ENCODE measurements around the gene BTBD6. TPM values are rescaled to one million over a fixed set of nuclear protein-coding genes. Genes with fewer than 3 reads are reported as not detected.

Gene BTBD6
- 25.4 TPM for total RNA-seq

DNA sequence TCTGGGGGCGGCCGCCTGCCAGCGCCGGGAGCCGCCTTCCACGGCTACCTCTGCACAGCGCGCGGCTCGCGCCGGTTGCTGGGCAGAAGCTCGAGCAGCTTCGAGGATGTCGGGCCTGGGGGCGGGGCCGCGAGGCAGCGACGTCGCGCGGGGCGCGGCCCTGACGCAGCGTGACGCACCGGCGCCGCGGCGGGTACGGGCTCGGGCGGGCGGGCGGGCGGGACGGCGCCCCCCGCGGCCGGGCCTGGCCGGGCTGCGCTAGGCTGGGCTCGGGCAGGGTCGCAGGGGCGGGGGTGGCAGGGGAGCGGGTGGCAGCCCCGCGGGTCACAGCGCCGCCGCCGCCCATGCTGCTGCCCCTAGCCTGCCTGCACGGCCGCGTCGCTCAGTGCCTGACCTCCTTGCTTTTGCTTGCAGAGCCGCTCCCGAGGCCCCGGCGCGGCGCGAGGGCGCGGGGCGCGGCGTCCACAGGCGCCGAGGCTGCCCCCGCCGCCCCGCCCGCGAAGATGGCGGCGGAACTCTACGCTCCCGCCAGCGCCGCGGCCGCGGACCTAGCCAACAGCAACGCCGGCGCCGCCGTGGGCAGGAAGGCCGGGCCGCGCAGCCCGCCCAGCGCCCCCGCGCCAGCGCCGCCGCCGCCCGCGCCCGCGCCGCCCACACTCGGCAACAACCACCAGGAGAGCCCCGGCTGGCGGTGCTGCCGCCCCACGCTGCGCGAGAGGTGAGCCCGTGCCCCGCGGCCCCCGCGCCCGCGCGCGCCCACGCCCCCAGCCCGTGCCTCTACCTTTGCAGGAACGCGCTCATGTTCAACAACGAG lies at the start of gene BTBD6:
BTBD6 (plus strand) TSS at position 166 of the 814 bp plus-strand sequence; CDS start at position 345, 179 bp downstream.
- Histone ChIP-seq H3K4me1 (ENCODE audit: insufficient read depth, low read length) (peaks cover 17% of the 10 kb centered on the region), H3K27me3 (ENCODE audit: insufficient read depth, low read length) (no peaks in the 10 kb centered on the region), H3K4me3 (ENCODE audit: low read length) (peak within 1 kb of the TSS; percentile 42), H3K9me3 (ENCODE audit: low read depth, low read length) (no peaks in the 10 kb centered on the region)

DNA sequence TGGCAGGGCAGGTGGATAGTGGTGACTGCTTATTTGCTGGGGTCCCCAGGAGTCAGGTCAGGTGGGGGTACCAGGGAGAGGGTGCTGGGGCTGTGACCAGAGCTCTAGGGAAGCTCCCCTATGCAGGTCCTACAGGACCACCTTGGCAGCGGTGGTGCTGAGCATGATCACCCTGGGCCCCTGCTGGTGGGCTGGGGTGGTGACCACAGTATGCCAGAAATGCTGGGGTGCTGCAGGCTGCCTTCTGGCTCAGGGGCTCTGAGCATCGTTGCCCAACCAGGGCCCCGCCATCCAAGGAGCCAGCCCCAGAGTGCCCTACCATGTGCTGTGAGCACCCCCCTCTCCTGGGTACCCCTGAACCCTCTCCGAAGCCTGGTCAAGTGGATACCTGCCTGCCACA lies 49.7 kb upstream of the BTBD6 start:
- H3K9me3 ChIP-seq (ENCODE audit: low read depth, low read length): no peaks in the 10 kb centered on the region
- H3K4me3 ChIP-seq (ENCODE audit: low read length): no peak overlapping the region
- peaks cover 43% of the 10 kb centered on the region for H3K4me1 ChIP-seq (ENCODE audit: insufficient read depth, low read length)
- H3K27me3 ChIP-seq (ENCODE audit: insufficient read depth, low read length): peaks cover 25% of the 10 kb centered on the region

DNA sequence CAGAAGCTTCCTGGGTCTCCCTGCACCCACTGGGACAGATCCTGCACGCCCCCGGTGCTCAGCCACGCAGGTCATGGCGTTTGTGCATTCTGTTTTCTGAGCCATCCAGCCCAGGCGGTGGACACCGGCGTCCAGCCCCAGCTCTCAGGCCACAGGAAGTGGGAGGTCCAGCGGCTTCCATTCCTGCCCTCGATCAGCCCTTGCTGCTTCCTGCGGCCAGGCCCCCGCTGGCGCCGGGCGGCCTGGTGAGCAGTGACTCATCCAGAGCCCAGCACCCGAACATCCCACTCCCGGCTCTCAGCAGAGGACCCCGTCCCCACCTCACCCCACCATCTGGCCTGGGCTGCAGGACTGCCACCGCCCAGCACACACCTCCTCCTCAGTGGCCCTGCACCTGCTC lies 49.2 kb upstream of the BTBD6 start:
- Histone ChIP-seq H3K27me3 (ENCODE audit: insufficient read depth, low read length) (peaks cover 24% of the 10 kb centered on the region), H3K9me3 (ENCODE audit: low read depth, low read length) (no peaks in the 10 kb centered on the region), H3K4me1 (ENCODE audit: insufficient read depth, low read length) (peaks cover 38% of the 10 kb centered on the region)

DNA sequence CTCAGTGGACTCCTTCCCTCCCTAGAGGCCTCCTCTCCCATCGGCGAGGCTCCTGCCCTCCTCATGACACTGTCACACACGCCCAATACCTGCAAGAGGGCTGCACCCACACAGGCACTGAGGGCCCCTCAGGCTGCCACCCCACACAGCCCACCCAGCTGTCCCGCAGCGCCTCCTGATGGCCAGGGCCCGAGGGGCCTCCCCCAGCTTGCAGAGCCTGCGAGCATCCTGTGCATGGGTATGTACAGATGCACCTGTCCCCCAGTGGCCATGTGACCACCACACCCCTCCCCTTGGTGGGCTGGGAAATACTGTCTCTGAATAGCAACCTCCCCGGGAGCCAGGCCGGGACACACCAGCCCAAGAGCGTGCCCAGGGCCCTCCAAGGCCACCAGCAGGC lies 48.3 kb upstream of the BTBD6 start:
- no peak overlapping the region for H3K4me3 ChIP-seq (ENCODE audit: low read length)
- peaks cover 34% of the 10 kb centered on the region for H3K4me1 ChIP-seq (ENCODE audit: insufficient read depth, low read length)
- H3K9me3 ChIP-seq (ENCODE audit: low read depth, low read length): no peaks in the 10 kb centered on the region
- peaks cover 20% of the 10 kb centered on the region for H3K27me3 ChIP-seq (ENCODE audit: insufficient read depth, low read length)

More for the DNA sequence above, 49.2 kb upstream of the BTBD6 start:
- no peak overlapping the region for H3K4me3 ChIP-seq (ENCODE audit: low read length)

DNA sequence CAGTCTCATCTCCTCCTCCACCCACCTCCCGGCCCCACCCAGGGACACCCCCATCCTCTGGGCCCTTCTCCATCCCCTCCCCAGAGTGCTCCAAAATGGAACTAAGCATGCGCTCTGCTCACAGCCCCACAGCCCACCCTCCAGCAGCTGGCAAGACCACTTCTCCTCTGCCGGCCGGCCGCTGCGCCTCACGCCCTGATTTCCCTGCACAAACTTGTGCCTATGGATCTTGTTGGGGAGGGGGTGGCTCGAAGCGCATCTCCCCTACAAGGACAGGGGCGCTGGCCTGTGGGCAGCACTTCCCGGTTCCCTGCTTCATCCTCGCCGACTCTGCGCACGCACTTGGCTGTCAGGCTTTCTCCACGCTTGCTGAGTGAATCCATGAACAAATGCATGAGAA lies 47.7 kb upstream of the BTBD6 start:
- H3K4me1 ChIP-seq (ENCODE audit: insufficient read depth, low read length): peaks cover 33% of the 10 kb centered on the region
- H3K9me3 ChIP-seq (ENCODE audit: low read depth, low read length): no peaks in the 10 kb centered on the region
- peaks cover 16% of the 10 kb centered on the region for H3K27me3 ChIP-seq (ENCODE audit: insufficient read depth, low read length)
- no peak overlapping the region for H3K4me3 ChIP-seq (ENCODE audit: low read length)

DNA sequence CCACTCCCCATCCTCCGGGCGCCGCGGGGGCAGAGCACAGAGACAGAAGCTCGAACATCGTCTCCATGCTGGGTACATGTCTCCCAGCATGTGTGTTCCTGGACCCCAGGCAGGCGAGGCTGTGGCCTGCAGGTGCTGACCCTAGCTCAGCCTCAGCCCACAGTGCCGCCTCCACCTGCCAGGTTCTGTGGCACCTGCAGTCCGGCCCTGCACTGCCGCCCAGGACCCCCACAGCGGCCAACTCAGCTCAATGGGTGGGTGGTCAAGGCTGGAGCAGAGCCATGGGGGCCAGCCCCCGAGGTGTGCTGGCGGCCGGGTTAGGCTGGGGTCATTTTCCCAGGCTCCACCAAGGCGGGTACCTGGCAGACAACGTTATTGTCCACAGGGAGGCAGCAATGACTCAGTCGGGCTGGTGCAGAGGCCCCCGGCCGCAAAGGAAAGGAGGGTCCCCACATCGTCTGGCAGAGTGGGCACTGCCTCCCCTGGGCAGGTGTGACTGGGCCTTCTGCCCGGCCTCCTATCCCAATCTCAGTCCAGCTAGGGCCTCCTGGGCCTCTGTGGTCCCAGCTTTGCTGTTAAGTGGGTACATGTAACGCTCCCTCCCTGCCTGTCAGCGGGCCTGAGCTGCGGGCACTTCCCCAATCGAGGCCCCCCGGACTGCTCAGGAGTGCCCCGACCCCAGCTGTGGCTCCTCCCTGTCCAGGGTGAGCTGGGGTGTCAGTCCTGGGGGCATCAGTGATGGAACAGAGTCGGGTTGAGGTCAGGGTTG lies 47.0 kb upstream of the BTBD6 start:
- H3K4me1 ChIP-seq (ENCODE audit: insufficient read depth, low read length): peaks cover 27% of the 10 kb centered on the region
- no peak overlapping the region for H3K4me3 ChIP-seq (ENCODE audit: low read length)
- H3K9me3 ChIP-seq (ENCODE audit: low read depth, low read length): no peaks in the 10 kb centered on the region
- H3K27me3 ChIP-seq (ENCODE audit: insufficient read depth, low read length): peaks cover 9% of the 10 kb centered on the region

DNA sequence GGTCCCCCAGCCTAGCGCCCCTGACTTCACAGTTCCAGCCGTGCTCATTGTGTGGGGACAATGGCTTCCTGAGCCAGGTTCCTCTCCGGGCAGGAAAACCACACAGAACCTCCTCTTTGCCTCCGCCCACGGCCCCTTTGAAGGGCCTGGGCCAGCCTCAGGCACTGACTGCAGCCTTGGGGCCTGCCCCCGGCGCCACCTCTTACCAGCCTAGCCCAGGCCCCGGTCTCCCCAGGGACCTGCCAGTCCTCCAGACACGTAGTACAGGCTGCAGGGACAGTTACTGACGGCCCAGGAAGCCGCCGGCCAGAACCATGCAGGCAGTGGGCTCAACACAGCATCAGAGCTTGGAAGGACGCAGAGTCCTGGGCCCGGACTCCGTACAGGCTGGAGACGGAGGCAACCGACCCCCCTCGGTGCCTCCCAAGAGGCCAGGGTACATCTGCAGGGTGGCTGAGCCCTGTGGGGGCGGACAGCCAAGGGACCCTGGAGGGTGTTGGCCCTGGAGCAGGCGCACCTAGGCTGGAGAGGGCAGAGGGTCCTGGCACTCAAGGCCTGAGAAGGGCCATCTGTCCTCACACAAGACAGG lies 46.3 kb upstream of the BTBD6 start:
- no peaks in the 10 kb centered on the region for H3K9me3 ChIP-seq (ENCODE audit: low read depth, low read length)
- H3K4me1 ChIP-seq (ENCODE audit: insufficient read depth, low read length): peaks cover 23% of the 10 kb centered on the region
- no peak overlapping the region for H3K4me3 ChIP-seq (ENCODE audit: low read length)
- peaks cover 7% of the 10 kb centered on the region for H3K27me3 ChIP-seq (ENCODE audit: insufficient read depth, low read length)

DNA sequence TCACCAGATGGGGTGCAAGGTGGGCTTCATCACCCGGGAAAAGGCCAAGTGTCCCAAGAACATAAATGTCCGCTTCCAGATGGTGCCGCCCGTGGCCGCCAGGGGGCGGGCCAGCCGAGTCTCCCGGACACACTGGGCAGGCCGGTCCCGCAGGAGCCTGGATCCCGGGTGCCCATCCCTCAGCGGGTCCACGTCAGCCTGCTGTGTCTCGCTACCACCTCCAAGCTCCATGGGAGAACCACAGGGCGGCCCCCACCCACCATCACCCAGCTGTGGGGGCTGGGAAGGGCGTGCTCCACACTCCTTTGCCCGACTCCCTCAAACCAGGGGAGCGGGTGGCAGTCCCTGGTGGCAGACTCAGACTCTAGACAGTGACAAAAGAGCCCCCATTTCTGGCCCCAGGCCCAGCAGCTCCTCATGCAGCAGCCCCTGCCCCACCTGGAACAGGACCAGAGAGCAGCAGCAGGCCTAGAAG lies 45.2 kb upstream of the BTBD6 start:
- H3K4me1 ChIP-seq (ENCODE audit: insufficient read depth, low read length): peaks cover 23% of the 10 kb centered on the region
- H3K27me3 ChIP-seq (ENCODE audit: insufficient read depth, low read length): no peaks in the 10 kb centered on the region
- no peaks in the 10 kb centered on the region for H3K9me3 ChIP-seq (ENCODE audit: low read depth, low read length)
- H3K4me3 ChIP-seq (ENCODE audit: low read length): no peak overlapping the region

DNA sequence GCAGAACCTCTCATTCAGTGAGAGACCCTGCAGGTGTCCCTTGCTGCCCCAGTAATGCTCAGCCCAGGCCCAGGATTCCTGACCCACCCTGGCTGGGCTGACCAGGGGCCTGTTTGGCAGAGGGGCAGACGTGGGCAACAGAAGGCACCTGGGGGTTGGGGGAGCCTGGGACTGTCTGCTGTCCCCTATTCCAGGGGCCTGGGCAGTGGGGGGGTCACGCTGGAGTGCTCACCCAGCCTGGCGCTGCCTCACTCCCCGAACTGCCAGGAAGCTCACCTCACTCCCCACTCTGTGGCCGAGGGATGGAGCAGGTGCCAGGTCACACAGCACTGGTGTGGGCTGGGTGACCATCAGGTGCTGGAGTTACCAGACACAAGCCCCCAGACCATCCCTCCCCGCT lies 44.6 kb upstream of the BTBD6 start:
- H3K4me3 ChIP-seq (ENCODE audit: low read length): no peak overlapping the region
- H3K9me3 ChIP-seq (ENCODE audit: low read depth, low read length): no peaks in the 10 kb centered on the region
- H3K27me3 ChIP-seq (ENCODE audit: insufficient read depth, low read length): no peaks in the 10 kb centered on the region
- peaks cover 23% of the 10 kb centered on the region for H3K4me1 ChIP-seq (ENCODE audit: insufficient read depth, low read length)

DNA sequence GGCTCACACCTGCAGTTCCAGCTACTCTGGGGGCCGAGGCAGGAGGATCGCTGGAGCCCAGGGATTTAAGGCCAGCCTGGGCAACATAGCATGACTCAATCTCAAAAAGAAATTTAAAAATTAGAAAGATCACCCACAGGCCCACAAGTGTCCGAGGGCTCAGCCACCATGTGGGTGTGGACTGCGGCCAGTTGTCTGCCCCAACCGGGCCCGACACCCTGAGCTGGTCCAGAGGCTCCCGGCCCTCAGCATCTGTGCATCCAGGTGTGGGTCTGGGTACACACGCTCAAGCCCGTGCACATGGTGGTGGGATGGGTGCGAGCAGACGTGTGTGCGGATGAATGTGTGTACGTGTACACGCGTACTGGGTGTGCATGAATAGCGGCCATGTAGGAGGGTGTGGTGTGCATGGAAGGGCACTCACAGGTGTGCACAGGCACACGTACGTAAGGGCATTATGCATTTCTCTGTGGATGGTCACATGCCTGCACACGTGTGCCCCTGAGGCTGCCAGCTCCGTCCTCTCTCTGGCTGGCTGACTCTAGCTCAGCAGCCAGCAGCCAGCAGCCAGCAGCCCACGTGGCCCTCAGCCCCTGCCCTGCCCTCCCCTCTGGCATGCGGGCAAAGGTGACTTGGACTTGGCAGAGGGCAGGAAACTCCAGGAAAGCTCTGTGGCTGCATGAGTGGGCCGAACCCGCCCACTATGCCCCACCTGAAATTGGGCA lies 44.0 kb upstream of the BTBD6 start:
- H3K9me3 ChIP-seq (ENCODE audit: low read depth, low read length): no peaks in the 10 kb centered on the region
- H3K27me3 ChIP-seq (ENCODE audit: insufficient read depth, low read length): no peaks in the 10 kb centered on the region
- H3K4me3 ChIP-seq (ENCODE audit: low read length): no peak overlapping the region
- H3K4me1 ChIP-seq (ENCODE audit: insufficient read depth, low read length): peaks cover 23% of the 10 kb centered on the region

DNA sequence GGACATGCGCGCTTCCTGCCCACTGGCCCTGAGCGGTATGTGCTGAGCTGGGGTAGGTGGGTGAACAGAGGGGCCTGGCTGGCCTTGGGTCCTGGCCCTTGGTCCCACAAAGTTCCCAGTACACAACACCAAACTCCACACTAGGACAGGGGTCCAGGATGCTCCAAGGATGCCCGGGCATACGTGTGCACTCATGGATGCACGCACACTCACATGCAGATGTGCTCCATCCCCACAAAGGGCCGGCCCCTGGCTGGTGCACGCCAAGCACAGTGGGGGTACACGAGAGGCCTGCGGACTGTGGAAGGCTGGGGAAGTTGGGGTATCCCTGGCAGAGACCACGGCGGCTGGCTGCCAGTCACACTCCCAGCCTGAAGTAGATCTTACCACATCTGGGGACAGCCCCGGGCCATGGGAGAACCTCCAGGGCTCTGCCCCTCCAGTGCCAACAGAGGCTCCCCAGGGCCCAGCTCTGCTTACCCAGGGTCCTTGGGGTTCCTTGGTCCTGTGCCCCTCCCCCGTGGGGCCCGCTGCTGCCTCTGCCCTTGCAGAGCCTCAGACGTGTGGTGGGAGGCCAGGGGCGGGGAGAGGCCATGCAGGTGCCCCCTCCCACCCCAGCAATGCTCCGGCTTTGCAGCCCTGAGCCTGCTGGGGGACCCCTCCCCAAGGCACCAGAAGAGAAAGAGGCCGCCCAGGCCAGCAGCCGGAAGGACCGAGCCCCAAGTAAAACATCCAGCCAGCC lies 43.2 kb upstream of the BTBD6 start:
- peaks cover 23% of the 10 kb centered on the region for H3K4me1 ChIP-seq (ENCODE audit: insufficient read depth, low read length)
- no peaks in the 10 kb centered on the region for H3K27me3 ChIP-seq (ENCODE audit: insufficient read depth, low read length)
- H3K4me3 ChIP-seq (ENCODE audit: low read length): no peak overlapping the region
- no peaks in the 10 kb centered on the region for H3K9me3 ChIP-seq (ENCODE audit: low read depth, low read length)

DNA sequence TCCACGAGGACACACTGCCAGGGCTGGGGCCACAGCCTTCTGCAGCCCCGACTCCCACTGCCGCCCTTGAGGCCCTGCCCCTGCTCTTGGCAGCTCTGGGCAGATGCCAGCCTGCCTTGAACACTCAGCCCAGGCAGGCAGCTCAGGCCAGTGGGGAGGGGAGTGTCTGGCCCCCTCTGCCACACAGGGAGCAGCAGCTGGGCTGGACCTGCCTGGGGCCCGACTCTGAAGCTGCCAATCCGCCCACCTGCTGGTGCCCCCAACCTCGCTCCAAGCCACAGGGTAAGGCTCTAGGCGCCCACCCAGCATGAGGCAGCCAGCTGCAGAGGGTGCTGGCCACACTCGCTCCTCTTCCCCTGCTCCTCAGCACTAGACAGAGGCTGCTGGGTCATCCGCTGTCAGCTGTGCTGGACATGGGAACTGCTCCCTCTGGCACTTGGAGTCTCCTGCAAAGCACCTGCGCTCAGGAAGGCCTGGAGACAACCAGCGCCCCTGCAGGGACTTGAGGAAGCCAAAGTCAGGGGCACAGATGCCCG lies 42.6 kb upstream of the BTBD6 start:
- H3K4me3 ChIP-seq (ENCODE audit: low read length): no peak overlapping the region
- no peaks in the 10 kb centered on the region for H3K27me3 ChIP-seq (ENCODE audit: insufficient read depth, low read length)
- H3K4me1 ChIP-seq (ENCODE audit: insufficient read depth, low read length): peaks cover 23% of the 10 kb centered on the region
- no peaks in the 10 kb centered on the region for H3K9me3 ChIP-seq (ENCODE audit: low read depth, low read length)

DNA sequence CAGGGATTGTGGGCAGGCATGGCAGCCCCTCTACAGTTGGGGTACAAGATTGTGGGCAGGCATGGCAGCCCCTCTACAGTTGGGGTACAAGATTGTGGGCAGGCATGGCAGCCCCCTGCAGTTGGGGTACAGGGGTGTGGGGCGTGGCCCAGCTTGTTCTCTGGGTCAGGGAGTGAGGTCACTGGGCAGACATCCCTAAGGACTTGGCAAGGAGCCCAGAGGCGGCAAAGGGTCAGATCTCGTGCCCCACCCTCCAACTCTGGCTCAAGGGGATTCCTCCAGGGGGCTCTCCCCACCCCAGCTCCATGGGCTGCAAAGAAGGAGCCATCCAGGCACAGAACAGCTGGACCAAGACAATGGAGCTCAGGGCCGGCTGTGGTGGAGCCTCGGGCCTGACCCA lies 41.5 kb upstream of the BTBD6 start:
- no peak overlapping the region for H3K4me3 ChIP-seq (ENCODE audit: low read length)
- no peaks in the 10 kb centered on the region for H3K27me3 ChIP-seq (ENCODE audit: insufficient read depth, low read length)

DNA sequence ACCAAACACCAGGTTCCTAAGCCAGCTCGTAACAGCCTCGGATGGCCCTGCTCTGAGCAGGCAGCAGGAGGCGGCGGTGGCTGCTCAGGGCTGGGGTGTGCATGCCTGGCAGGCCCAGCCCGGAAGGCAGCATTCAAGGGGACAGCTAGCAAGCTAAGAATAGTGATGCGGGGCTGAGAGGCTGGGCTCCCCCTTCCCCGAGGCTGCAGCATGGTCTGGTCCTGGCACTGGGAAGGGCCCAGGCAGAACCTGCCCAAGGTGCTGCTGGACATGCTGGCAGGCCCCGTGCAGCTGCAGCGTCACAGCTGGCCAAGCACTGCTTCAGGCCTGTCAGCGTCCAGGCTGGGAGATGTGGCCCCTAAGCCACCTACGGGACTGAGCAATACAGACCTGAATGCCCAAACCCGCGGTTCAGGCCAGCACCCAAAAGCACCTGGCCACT lies 40.9 kb upstream of the BTBD6 start:
- H3K4me3 ChIP-seq (ENCODE audit: low read length): no peak overlapping the region
- H3K27me3 ChIP-seq (ENCODE audit: insufficient read depth, low read length): no peaks in the 10 kb centered on the region
- H3K9me3 ChIP-seq (ENCODE audit: low read depth, low read length): no peaks in the 10 kb centered on the region
- peaks cover 8% of the 10 kb centered on the region for H3K4me1 ChIP-seq (ENCODE audit: insufficient read depth, low read length)

More for the DNA sequence above, 41.5 kb upstream of the BTBD6 start:
- Histone ChIP-seq H3K9me3 (ENCODE audit: low read depth, low read length) (no peaks in the 10 kb centered on the region), H3K4me1 (ENCODE audit: insufficient read depth, low read length) (peaks cover 15% of the 10 kb centered on the region)
